ENCODE measurements around the gene NPY5R.

GRCh38 chr4:163344147-163345125 lies 744 bp downstream of the NPY5R start:
- TF ChIP-seq, protein P1, sequence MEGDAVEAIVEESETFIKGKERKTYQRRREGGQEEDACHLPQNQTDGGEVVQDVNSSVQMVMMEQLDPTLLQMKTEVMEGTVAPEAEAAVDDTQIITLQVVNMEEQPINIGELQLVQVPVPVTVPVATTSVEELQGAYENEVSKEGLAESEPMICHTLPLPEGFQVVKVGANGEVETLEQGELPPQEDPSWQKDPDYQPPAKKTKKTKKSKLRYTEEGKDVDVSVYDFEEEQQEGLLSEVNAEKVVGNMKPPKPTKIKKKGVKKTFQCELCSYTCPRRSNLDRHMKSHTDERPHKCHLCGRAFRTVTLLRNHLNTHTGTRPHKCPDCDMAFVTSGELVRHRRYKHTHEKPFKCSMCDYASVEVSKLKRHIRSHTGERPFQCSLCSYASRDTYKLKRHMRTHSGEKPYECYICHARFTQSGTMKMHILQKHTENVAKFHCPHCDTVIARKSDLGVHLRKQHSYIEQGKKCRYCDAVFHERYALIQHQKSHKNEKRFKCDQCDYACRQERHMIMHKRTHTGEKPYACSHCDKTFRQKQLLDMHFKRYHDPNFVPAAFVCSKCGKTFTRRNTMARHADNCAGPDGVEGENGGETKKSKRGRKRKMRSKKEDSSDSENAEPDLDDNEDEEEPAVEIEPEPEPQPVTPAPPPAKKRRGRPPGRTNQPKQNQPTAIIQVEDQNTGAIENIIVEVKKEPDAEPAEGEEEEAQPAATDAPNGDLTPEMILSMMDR (IDR thresholded peaks at IDR 0.05; ENCODE audit: extremely low read depth in 1 of 2, insufficient read depth in 1 of 2, low read depth in 1 of 2, low read length in 2 of 2): no peak
- TF ChIP-seq EZH2 (IDR thresholded peaks at IDR 0.05; ENCODE audit: borderline replicate concordance, low read depth, low read length, severe bottlenecking): peak; percentile 52
- TF ChIP-seq, protein P2, sequence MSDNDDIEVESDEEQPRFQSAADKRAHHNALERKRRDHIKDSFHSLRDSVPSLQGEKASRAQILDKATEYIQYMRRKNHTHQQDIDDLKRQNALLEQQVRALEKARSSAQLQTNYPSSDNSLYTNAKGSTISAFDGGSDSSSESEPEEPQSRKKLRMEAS (IDR thresholded peaks at IDR 0.05; ENCODE audit: insufficient read depth, insufficient read length): no peak
- no peak for TF ChIP-seq POLR2AphosphoS5 (IDR thresholded peaks at IDR 0.05; ENCODE audit: insufficient read depth, low read depth, low read length)
- TF ChIP-seq POLR2A (IDR thresholded peaks at IDR 0.05; ENCODE audit: low read depth, low read length): no peak
- no peak for TF ChIP-seq FOS (IDR thresholded peaks at IDR 0.05; ENCODE audit: borderline replicate concordance, insufficient read depth, low read length)
- TF ChIP-seq MYC (IDR thresholded peaks at IDR 0.05; ENCODE audit: low read depth, low read length): no peak
- TF ChIP-seq JUN (IDR thresholded peaks at IDR 0.05; ENCODE audit: borderline replicate concordance, insufficient read depth, insufficient read length, low read depth): no peak
